ENCODE results near the gene GADD45G. TPM values are rescaled to one million over a fixed set of nuclear protein-coding genes. Genes with fewer than 3 reads are reported as not detected.

Gene GADD45G
- total and polyA plus RNA-seq, 2 of the 8 experiments (the other 6 are each of a cell fraction or from before 2014, with no cell fraction given): 7.0 to 11.4 TPM

- TF ChIP-seq CTCF (IDR thresholded peaks at IDR 0.05; ENCODE audit: control extremely low read depth in 1 of 3, insufficient read depth in 1 of 3, low read depth in 1 of 3, low read length in 3 of 3): no peak
- no peak for TF ChIP-seq POLR2AphosphoS5 (IDR thresholded peaks at IDR 0.05; ENCODE audit: low read depth, low read length)
- no peak for TF ChIP-seq NANOG (IDR thresholded peaks at IDR 0.05; ENCODE audit: insufficient read depth, low read depth, low read length, poor library complexity, severe bottlenecking)
- TF ChIP-seq, protein P1, sequence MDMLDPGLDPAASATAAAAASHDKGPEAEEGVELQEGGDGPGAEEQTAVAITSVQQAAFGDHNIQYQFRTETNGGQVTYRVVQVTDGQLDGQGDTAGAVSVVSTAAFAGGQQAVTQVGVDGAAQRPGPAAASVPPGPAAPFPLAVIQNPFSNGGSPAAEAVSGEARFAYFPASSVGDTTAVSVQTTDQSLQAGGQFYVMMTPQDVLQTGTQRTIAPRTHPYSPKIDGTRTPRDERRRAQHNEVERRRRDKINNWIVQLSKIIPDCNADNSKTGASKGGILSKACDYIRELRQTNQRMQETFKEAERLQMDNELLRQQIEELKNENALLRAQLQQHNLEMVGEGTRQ (IDR thresholded peaks at IDR 0.05; ENCODE audit: low read length): no peak
- no peak for TF ChIP-seq POLR2A (IDR thresholded peaks at IDR 0.05; ENCODE audit: control extremely low read depth in 1 of 2, low read depth in 2 of 2, low read length in 2 of 2)
- TF ChIP-seq TAF7 (optimal IDR thresholded peaks at IDR 0.05; ENCODE audit: borderline replicate concordance, low read depth, low read length): no peak
- TF ChIP-seq SP2 (IDR thresholded peaks at IDR 0.05; ENCODE audit: low read length): no peak
- TF ChIP-seq SP4 (IDR thresholded peaks at IDR 0.05; ENCODE audit: low read length): no peak
Observed at GRCh38 chr9:89621676-89622075, 16.9 kb downstream of the GADD45G start (continued).
